ENCODE results near the gene SLC45A2.

Gene SLC45A2

DNA sequence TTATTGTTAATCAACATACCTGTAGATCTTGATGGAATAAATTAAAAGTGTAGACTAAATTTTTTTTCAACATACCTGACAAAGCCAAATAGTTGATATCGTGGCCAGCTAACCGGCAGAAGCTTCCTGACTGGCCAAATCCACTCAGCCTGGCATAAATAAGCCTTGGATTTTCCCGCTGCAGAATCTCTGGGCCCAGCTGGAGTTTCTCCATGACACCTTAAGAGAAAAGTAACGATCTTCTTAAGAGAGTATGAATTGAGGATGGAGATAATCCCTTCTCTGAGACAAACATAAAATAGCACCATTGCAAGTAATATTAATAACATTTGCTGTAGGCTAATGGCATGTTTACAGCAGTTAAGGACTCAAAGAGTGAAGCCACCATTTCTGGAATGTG is 21.2 kb upstream of the SLC45A2 start:
- DNase-seq, result no peak

DNA sequence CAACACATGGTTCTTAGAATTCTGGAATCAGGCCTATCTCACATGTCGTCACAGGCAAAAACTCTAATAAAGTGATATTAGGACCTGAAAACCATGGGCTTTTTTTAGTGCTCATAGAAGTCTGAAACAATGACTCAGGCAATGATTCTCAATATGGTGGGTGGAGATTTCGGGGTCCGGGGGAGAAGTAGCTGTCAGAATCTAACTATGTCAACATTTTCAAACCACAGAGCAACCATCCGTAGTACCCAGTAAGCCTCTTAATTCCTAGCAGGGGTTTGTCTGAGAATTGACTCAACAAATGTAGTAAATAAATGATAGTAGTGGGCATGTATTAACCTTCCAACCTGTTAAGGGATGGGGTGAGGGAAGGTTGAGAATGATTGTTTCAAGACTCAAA is 20.7 kb upstream of the SLC45A2 start:
- peak; percentile 32 for DNase-seq

DNA sequence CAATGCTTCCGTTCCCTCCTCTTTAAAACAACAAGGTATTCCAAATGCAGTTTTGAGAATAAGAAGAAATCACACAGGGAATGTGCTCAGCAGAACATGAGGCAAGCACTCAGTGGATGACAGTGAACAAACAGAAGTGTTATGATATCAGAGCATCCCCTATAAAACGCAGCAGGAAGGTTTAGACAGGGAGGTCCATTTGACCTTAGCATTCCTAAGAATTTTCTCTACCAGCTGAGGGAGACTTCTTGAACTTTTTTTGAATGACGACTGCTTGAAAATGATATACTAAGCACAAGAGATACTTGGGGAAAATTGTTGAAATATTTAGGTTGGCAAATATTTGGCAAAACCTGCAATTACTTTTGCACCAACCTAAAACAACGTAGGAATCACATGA is 19.4 kb upstream of the SLC45A2 start:
- DNase-seq, result no peak

DNA sequence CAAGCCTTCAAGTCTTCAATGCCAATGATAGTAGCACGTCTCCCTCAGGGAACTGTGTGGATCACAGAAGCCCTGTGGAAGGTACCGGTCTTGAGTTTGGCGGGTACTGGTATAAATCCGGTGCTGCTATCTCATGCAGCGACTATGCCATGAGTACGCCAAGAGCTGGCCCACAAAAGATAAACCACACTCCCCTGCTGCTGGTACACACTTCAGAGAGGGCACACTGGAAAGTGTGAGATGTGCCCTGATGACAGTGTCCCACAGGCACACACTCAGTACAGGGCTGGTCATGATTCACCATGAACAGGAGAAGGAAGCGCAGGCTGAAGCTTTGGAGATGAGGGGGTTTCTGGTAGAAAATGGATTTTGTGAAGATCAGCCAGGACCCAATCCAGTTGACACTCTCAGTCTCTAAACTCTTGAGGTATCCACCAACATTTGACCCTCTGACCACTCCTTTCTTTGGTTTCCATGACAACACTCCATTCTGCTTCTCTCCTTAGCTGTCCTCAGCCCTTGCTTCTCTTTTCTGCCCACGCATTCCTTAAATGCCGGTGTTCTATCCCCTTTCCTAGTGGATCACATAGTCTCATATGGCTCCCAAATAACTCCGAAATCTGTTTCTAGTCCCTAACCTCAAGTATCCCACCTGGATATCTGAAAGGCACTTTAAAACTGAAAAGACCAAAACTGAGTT is 18.3 kb upstream of the SLC45A2 start:
- no peak for DNase-seq

GRCh38 chr5:34001241-34001841 is 16.8 kb upstream of the SLC45A2 start:
- DNase-seq, result no peak

GRCh38 chr5:33999978-34000377 is 15.5 kb upstream of the SLC45A2 start:
- no peak for DNase-seq

GRCh38 chr5:33997331-33997983 is 13.0 kb upstream of the SLC45A2 start:
- peak; percentile 65 for DNase-seq

GRCh38 chr5:33995865-33996264 is 11.4 kb upstream of the SLC45A2 start:
- no peak for DNase-seq

GRCh38 chr5:33994845-33995244 is 10.4 kb upstream of the SLC45A2 start:
- peak; percentile 63 for DNase-seq

DNA sequence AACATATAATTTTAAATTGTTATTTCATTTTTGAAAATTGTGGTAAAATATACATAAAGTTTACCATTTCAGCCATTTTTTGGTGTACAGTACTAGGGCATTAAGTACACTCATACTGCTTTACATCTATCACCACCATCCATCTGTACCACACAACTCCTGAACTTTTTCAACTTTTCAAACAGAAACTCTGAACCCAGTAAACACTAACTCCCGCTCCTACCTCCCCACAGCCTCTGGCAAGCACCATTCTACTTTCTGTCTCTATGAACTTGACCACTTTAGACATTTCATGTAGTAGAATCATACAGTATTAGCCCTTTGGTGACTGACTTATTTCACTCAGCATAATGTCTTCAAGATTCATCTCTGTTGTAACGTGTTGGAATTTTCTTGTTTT is 8.4 kb upstream of the SLC45A2 start:
- no peak for DNase-seq

DNA sequence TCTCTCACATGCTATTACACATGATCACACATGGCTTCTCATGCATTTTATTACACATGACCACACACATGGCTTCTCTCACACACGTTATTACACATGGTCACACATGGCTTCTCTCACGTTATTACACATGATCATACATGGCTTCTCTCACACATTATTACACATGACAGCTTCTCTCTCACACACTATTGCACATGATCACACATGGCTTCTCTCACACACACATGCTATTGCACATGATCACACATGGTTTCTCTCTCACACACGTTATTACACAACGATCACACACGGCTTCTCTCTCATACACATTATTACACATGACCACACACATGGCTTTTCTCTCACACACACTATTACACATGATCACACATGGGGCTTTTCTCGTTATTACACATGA is 954 bp upstream of the SLC45A2 start:
- DNase-seq, result no peak

DNA sequence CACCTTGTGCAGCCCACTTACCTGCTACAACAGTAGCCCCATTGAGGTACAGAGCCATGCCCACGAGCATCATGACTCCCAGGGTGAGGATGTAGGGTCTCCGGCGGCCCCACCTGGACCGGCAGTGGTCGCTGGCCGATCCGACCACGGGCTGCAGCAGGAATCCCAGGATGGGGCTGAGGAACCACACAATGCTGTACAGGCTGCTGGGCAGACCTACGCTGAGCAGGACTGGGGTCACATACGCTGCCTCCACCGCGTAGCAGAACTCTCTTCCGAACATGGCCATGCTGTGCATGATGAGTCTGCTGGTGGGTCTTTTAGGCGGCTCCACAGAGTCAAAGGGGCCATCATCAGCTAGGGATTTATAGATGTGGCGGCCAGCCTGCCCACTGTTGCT is 315 bp downstream of the SLC45A2 start:
- no peak for DNase-seq

DNA sequence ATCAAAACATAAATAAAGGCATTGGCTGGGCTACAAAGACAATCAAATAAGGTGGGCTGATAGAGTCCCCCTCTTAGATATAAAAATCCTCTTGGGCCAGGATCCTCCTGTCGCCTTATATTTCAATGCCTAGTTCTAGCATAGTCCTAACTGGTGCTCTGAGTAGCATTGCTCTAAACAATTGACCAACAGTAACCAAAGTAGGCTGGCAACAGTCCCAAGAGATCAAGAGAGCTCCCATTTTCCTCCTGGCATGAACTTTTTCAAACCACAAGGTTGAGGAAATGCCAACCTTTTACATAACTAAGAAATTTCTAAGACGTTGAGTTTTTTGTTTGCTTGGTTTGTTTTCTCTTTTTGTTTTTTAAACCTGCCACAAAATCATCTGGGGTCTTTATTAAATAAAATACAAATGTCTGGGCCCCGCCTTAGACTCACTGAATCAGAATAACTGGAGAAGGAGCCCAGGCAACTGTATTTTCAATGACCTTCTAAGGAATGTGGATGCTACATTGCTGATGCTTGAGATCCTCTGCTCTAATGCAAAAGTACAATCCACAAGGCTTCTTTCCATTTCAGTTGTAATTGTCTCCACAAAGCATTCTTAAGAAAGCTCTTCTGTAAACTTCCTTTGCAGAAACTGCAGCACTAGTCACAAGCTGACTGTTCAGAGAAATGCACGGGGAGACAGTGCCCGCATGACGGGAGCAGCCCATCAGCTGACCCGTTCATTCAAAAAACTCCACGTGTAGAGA is 2.9 kb downstream of the SLC45A2 start:
- DNase-seq, result no peak

GRCh38 chr5:33980030-33980429 is 4.5 kb downstream of the SLC45A2 start:
- no peak for DNase-seq

GRCh38 chr5:33978306-33978705 is 6.2 kb downstream of the SLC45A2 start:
- DNase-seq, result no peak

GRCh38 chr5:33976307-33976706 is 8.2 kb downstream of the SLC45A2 start:
- no peak for DNase-seq

GRCh38 chr5:33975852-33976251 is 8.6 kb downstream of the SLC45A2 start:
- no peak for DNase-seq

DNA sequence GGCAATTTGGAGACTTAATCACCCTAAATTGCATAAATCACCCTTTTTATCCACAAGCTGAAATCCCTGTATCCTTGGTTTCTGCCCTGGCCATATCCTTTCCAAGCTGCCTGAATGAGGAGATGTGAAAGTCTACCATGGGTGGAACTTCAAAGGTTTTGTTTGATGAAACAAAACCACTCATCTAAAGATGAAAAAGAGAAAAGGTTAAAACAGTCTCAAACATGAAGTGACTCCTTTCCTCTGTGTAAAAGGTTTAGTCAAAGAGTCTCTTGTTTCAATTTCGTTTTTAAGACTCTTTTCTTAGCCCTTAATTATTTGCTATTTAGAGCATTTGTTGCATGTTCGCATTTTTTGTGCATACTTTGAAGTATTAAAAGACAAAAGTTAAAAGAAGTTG is 11.2 kb downstream of the SLC45A2 start:
- peak; percentile 27 for DNase-seq

DNA sequence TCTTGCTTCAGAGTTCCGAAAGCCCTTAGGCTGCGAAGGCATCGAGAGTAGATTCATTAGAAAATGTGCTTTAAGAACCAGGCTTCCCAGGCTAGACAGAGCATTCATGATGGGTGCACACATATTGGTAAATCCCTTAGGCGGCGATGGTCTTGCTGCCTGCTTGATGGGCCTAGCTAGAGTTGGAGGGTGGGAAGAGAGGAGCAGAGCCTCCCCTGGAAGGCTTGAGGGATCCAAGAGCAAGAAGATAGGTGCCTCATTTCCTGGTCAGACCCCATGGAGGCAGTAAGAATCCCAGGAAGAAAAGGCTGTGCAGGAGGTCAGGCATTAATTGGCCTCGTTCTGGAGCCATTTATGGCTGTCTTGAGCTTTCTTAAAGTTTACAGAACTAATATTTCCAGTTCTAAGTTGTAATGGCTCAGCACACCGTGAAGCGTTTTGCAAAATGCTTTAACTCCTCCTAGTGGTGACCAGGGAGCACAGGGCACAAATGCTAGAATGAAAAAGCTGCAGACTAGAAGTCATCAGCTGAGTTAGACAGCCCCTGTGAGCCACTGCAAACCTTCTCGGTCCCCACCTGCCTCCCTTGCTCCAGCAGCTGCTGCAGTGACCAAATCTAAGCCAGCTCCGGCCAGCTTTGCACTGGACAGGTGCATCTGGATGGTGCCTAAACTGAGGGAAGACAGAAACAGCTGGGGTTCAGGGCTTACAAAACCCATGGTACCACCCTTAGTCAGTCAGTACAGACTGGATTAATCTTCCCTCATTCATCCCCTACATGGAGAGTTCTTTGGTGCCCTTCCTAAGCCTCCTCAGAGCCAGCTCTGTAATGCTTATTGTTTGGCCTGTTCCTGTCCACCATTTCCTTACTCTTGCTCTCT is 14.7 kb downstream of the SLC45A2 start:
- DNase-seq, result peak; percentile 36

- DNase-seq, result no peak
These were observed 16.1 kb downstream of the SLC45A2 start for GRCh38 chr5:33968211-33969005.

DNA sequence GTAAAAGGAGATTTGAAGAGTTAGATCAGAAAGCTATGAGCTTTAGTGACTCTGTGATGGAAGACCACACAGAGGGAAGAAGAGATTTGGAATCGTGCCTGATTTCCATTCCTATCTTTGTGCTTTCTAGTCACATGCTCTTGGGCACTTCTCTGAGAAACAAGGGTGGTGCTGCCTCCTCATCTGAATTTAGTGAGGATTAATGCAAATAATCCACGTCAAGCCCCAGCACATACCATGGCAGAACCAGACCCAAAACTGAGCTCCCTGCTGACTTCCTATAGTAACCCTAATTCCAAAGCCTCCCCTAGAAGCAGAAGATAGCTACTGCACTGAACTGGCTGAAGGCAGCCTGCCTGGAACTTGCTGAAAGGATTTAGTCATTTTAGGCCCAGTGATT is 17.7 kb downstream of the SLC45A2 start:
- DNase-seq, result no peak

All from activated CD4-positive, alpha-beta T cell treated with anti-CD3 and anti-CD28 coated beads, Interleukin-10, Interleukin-2, amounts not matched to agents 100 ng/mL and 50 ng/mL, durations not matched to agents 16 hours and 8 hours (primary cell).